WTC11 (cell line): ENCODE measurements around the gene SURF1. TPM values are rescaled to one million over a fixed set of nuclear protein-coding genes. Genes with fewer than 3 reads are reported as not detected.

Source experiments
- ATF2 ChIP-seq: sonication (generic); formaldehyde crosslinking; IDR thresholded peaks from 2 replicates; pipeline ENCODE4 v1.8.1; 2022; ENCODE audit warnings: low read depth, missing genetic modification reagents, borderline replicate concordance
- ATF3 ChIP-seq: sonication (generic); formaldehyde crosslinking; conservative IDR thresholded peaks from 2 replicates; pipeline ENCODE4 v1.8.1; 2022; ENCODE audit warnings: mild to moderate bottlenecking, missing genetic modification reagents
- CREM ChIP-seq: sonication (generic); formaldehyde crosslinking; IDR thresholded peaks from 2 replicates; pipeline ENCODE4 v1.8.1; 2022; ENCODE audit warnings: mild to moderate bottlenecking, missing genetic modification reagents, moderate library complexity
- E2F5 ChIP-seq: sonication (generic); formaldehyde crosslinking; IDR thresholded peaks from 2 replicates; pipeline ENCODE4 v1.8.1; 2022; ENCODE audit warnings: mild to moderate bottlenecking, moderate library complexity, missing genetic modification reagents
- EMX1 ChIP-seq: fragments of 250-450 bp; sonication (Bioruptor Pico); IDR thresholded peaks from 2 replicates; pipeline ENCODE4 v1.8.0; 2021; ENCODE audit warnings: mild to moderate bottlenecking
- ESRRA ChIP-seq: sonication (generic); formaldehyde crosslinking; IDR thresholded peaks from 2 replicates; pipeline ENCODE4 v1.8.1; 2022; ENCODE audit warnings: mild to moderate bottlenecking, missing genetic modification reagents, borderline replicate concordance
- FOXJ3 ChIP-seq: sonication (generic); formaldehyde crosslinking; IDR thresholded peaks from 2 replicates; pipeline ENCODE4 v1.9.0; 2021; ENCODE audit warnings: missing genetic modification reagents, mild to moderate bottlenecking, borderline replicate concordance
- FOXK1 ChIP-seq: sonication (generic); formaldehyde crosslinking; IDR thresholded peaks from 2 replicates; pipeline ENCODE4 v1.8.0; 2022; ENCODE audit warnings: mild to moderate bottlenecking, moderate library complexity, missing genetic modification reagents
- GRHL2 ChIP-seq: fragments of 250-450 bp; sonication (Bioruptor Pico); IDR thresholded peaks from 2 replicates; pipeline ENCODE4 v1.8.0; 2022; ENCODE audit warnings: mild to moderate bottlenecking, moderate library complexity; ENCODE audit not compliant: insufficient replicate concordance, severe bottlenecking
- HMGA2 ChIP-seq: fragments of 250-450 bp; sonication (Bioruptor Pico); IDR thresholded peaks from 2 replicates; pipeline ENCODE4 v1.4.0; 2021; ENCODE audit warnings: mild to moderate bottlenecking, moderate library complexity
- IRF2 ChIP-seq: sonication (generic); formaldehyde crosslinking; IDR thresholded peaks from 2 replicates; pipeline ENCODE4 v1.8.0; 2022; ENCODE audit warnings: low read depth, missing genetic modification reagents, borderline replicate concordance
- MXD4 ChIP-seq: fragments of 250-450 bp; sonication (Bioruptor Pico); IDR thresholded peaks from 2 replicates; pipeline ENCODE4 v1.8.0; 2021; ENCODE audit warnings: mild to moderate bottlenecking, moderate library complexity, borderline replicate concordance
- NFATC4 ChIP-seq: fragments of 250-450 bp; sonication (Bioruptor Pico); IDR thresholded peaks from 2 replicates; pipeline ENCODE4 v1.9.0; 2021; ENCODE audit warnings: mild to moderate bottlenecking
- NFYB ChIP-seq: sonication (generic); formaldehyde crosslinking; conservative IDR thresholded peaks from 2 replicates; pipeline ENCODE4 v1.8.0; 2022; ENCODE audit warnings: low read depth, missing genetic modification reagents
- NR1H2 ChIP-seq: sonication (generic); formaldehyde crosslinking; IDR thresholded peaks from 2 replicates; pipeline ENCODE4 v1.9.0; 2021; ENCODE audit warnings: mild to moderate bottlenecking, moderate library complexity, missing genetic modification reagents
- NR2C2 ChIP-seq: sonication (generic); formaldehyde crosslinking; IDR thresholded peaks from 2 replicates; pipeline ENCODE4 v1.8.0; 2022; ENCODE audit warnings: mild to moderate bottlenecking, missing genetic modification reagents
- SMAD3 ChIP-seq: sonication (generic); formaldehyde crosslinking; IDR thresholded peaks from 2 replicates; pipeline ENCODE4 v1.8.0; 2022; ENCODE audit warnings: missing genetic modification reagents, mild to moderate bottlenecking, borderline replicate concordance
- ZNF121 ChIP-seq: sonication (generic); formaldehyde crosslinking; IDR thresholded peaks from 2 replicates; pipeline ENCODE4 v1.8.0; 2023; ENCODE audit warnings: missing genetic modification reagents
- ZNF425 ChIP-seq: fragments of 250-450 bp; sonication (Bioruptor Pico); conservative IDR thresholded peaks from 2 replicates; pipeline ENCODE4 v1.9.0; 2021; ENCODE audit warnings: mild to moderate bottlenecking
- ZNF512 ChIP-seq: sonication (generic); formaldehyde crosslinking; IDR thresholded peaks from 2 replicates; pipeline ENCODE4 v1.8.1; 2022; ENCODE audit warnings: missing genetic modification reagents, borderline replicate concordance
- total RNA-seq: library from RNA; stranded (reverse); gene quantifications from 3 replicates; pipeline ENCODE4 v1.2.3, GENCODE V29; 2021
- TF ChIP-seq, protein P1 (sequence below): sonication (generic); formaldehyde crosslinking; IDR thresholded peaks from 2 replicates; pipeline ENCODE4 v1.8.0; 2022; ENCODE audit warnings: mild to moderate bottlenecking, missing genetic modification reagents
- TF ChIP-seq, protein P2 (sequence below): sonication (generic); formaldehyde crosslinking; IDR thresholded peaks from 2 replicates; pipeline ENCODE4 v1.8.0; 2022; ENCODE audit warnings: mild to moderate bottlenecking, missing genetic modification reagents
- TF ChIP-seq, protein P3 (sequence below): fragments of 250-450 bp; sonication (Bioruptor Pico); IDR thresholded peaks from 2 replicates; pipeline ENCODE4 v1.9.0; 2021; ENCODE audit warnings: mild to moderate bottlenecking
- TF ChIP-seq, protein P4 (sequence below): fragments of 250-450 bp; sonication (Bioruptor Pico); IDR thresholded peaks from 2 replicates; pipeline ENCODE4 v1.9.0; 2021; ENCODE audit warnings: moderate library complexity, mild to moderate bottlenecking, inconsistent platforms, borderline replicate concordance
- TF ChIP-seq, protein P5 (sequence below): sonication (generic); formaldehyde crosslinking; IDR thresholded peaks from 2 replicates; pipeline ENCODE4 v1.8.1; 2023; ENCODE audit warnings: mild to moderate bottlenecking, missing genetic modification reagents

The SURF1 gene
- total RNA-seq, 1 experiment from 2014 or later: 33.3 TPM

GRCh38 chr9:133335924-133336811 lies 20.1 kb downstream of the SURF1 start, which contains the start of gene SURF6 (continued):
- TF ChIP-seq ZNF425 (CRISPR knock-in tag) (0 out of 2 replicates have a peak, but pooled peaks have one; percentile 7), SMAD3 (CRISPR knock-in tag) (no peak; the same call in 1 of the 2 replicates), FOXJ3 (no peak), GRHL2 (no peak), ESRRA (CRISPR knock-in tag) (peak; percentile 91; the same call in 1 of the 2 replicates), ATF2 (no peak), ZNF121 (CRISPR knock-in tag) (no peak), ATF3 (CRISPR knock-in tag) (no peak), ZNF512 (CRISPR knock-in tag) (no peak), FOXK1 (peak; percentile 97), NR1H2 (CRISPR knock-in tag) (no peak), MXD4 (CRISPR knock-in tag) (no peak), E2F5 (0 out of 2 replicates have a peak, but pooled peaks have one; percentile 57), HMGA2 (CRISPR knock-in tag) (no peak), NR2C2 (no peak), EMX1 (CRISPR knock-in tag) (peak; percentile 41; the same call in 1 of the 2 replicates), NFATC4 (no peak; the same call in 1 of the 2 replicates), CREM (CRISPR knock-in tag) (peak; percentile 70), IRF2 (CRISPR knock-in tag) (no peak), NFYB (CRISPR knock-in tag) (peak; percentile 38; the same call in 1 of the 2 replicates)
- TF ChIP-seq, protein P1, sequence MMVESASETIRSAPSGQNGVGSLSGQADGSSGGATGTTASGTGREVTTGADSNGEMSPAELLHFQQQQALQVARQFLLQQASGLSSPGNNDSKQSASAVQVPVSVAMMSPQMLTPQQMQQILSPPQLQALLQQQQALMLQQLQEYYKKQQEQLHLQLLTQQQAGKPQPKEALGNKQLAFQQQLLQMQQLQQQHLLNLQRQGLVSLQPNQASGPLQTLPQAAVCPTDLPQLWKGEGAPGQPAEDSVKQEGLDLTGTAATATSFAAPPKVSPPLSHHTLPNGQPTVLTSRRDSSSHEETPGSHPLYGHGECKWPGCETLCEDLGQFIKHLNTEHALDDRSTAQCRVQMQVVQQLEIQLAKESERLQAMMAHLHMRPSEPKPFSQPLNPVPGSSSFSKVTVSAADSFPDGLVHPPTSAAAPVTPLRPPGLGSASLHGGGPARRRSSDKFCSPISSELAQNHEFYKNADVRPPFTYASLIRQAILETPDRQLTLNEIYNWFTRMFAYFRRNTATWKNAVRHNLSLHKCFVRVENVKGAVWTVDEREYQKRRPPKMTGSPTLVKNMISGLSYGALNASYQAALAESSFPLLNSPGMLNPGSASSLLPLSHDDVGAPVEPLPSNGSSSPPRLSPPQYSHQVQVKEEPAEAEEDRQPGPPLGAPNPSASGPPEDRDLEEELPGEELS (CRISPR knock-in tag): peak; percentile 90; the same call in 1 of the 2 replicates
- TF ChIP-seq, protein P2, sequence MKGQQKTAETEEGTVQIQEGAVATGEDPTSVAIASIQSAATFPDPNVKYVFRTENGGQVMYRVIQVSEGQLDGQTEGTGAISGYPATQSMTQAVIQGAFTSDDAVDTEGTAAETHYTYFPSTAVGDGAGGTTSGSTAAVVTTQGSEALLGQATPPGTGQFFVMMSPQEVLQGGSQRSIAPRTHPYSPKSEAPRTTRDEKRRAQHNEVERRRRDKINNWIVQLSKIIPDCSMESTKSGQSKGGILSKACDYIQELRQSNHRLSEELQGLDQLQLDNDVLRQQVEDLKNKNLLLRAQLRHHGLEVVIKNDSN (CRISPR knock-in tag): peak; percentile 75; the same call in 1 of the 2 replicates
- TF ChIP-seq, protein P3, sequence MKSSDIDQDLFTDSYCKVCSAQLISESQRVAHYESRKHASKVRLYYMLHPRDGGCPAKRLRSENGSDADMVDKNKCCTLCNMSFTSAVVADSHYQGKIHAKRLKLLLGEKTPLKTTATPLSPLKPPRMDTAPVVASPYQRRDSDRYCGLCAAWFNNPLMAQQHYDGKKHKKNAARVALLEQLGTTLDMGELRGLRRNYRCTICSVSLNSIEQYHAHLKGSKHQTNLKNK: no peak
- TF ChIP-seq, protein P4, sequence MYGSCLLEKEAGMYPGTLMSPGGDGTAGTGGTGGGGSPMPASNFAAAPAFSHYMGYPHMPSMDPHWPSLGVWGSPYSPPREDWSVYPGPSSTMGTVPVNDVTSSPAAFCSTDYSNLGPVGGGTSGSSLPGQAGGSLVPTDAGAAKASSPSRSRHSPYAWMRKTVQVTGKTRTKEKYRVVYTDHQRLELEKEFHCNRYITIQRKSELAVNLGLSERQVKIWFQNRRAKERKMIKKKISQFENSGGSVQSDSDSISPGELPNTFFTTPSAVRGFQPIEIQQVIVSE (CRISPR knock-in tag): no peak
- TF ChIP-seq, protein P5, sequence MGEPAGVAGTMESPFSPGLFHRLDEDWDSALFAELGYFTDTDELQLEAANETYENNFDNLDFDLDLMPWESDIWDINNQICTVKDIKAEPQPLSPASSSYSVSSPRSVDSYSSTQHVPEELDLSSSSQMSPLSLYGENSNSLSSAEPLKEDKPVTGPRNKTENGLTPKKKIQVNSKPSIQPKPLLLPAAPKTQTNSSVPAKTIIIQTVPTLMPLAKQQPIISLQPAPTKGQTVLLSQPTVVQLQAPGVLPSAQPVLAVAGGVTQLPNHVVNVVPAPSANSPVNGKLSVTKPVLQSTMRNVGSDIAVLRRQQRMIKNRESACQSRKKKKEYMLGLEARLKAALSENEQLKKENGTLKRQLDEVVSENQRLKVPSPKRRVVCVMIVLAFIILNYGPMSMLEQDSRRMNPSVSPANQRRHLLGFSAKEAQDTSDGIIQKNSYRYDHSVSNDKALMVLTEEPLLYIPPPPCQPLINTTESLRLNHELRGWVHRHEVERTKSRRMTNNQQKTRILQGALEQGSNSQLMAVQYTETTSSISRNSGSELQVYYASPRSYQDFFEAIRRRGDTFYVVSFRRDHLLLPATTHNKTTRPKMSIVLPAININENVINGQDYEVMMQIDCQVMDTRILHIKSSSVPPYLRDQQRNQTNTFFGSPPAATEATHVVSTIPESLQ (CRISPR knock-in tag): no peak
